CD4-positive, alpha-beta T cell (primary cell): Measurements from ENCODE around the gene DDTL. TPM values are rescaled to one million over a fixed set of nuclear protein-coding genes. Genes with fewer than 3 reads are reported as not detected.
"Not testable (repeated sequence)": the region's sequence is repeated elsewhere in the genome, so short reads cannot be mapped to it uniquely, and the experiment has no call there.

Source experiments
- ATAC-seq: fragments of 200-7000 bp; cut with Tn5 transposase; one replicate; pipeline ENCODE4 v1.10.0; 2022; ENCODE audit warnings: mild to moderate bottlenecking; ENCODE audit not compliant: poor library complexity
- CTCF ChIA-PET: fragments of 350-600 bp; sonication (Branson Sonifier 250); formaldehyde crosslinking; loops from one replicate; lab custom pipeline; 2021; ENCODE audit warnings: antibody characterized with exemption, inconsistent platforms; lab: Charles Lee
- POLR2A ChIA-PET: fragments of 350-600 bp; sonication (Branson Sonifier 250); formaldehyde crosslinking; loops from one replicate; lab custom pipeline; 2021; ENCODE audit warnings: antibody characterized with exemption, inconsistent platforms; lab: Charles Lee
- DNase-seq, 14 experiments: peaks; one replicate each; pipeline ENCODE4 v3.0.0-alpha.2; 2013 to 2020; ENCODE audit warnings: mixed read lengths in 2 of 14
- H3K27ac ChIP-seq, 2 donors: one replicate each; pipeline versions ENCODE4 v1.5.1 to v1.7.0; 2013; ENCODE audit warnings: low read length in 2 of 2, low read depth in 1 of 2, mild to moderate bottlenecking in 1 of 2
- H3K27me3 ChIP-seq, 2 experiments: 1 replicate in 1 of 2; 2 replicates in 1 of 2; pipeline versions ENCODE4 v1.6.1 to v1.7.0; 2013; ENCODE audit warnings: low read length in 2 of 2, control low read depth in 1 of 2, mild to moderate bottlenecking in 1 of 2, moderate library complexity in 1 of 2; ENCODE audit not compliant: insufficient read depth in 2 of 2, control insufficient read depth in 1 of 2
- H3K36me3 ChIP-seq: one replicate; pipeline ENCODE4 v1.6.1; 2013; ENCODE audit warnings: low read length, control low read depth; ENCODE audit not compliant: insufficient read depth
- H3K4me1 ChIP-seq: one replicate; pipeline ENCODE4 v1.6.1; 2013; ENCODE audit warnings: low read length, control low read depth; ENCODE audit not compliant: insufficient read depth
- H3K4me3 ChIP-seq: one replicate; pipeline ENCODE4 v1.5.1; 2013; ENCODE audit warnings: mild to moderate bottlenecking, low read length, moderate library complexity
- H3K9me3 ChIP-seq, 2 experiments: 1 replicate in 1 of 2; 2 replicates in 1 of 2; pipeline versions ENCODE4 v1.6.1 to v1.7.0; 2013; ENCODE audit warnings: low read length in 2 of 2, mild to moderate bottlenecking in 2 of 2, control low read depth in 1 of 2, moderate library complexity in 1 of 2; ENCODE audit not compliant: control insufficient read depth in 1 of 2, insufficient read depth in 1 of 2
- H3K27ac Mint-ChIP-seq: one replicate; pipeline ENCODE4 v1.8.0; 2020; ENCODE audit warnings: mixed read lengths
- H3K27me3 Mint-ChIP-seq: one replicate; pipeline ENCODE4 v1.8.0; 2021; ENCODE audit warnings: mixed read lengths
- H3K36me3 Mint-ChIP-seq: one replicate; pipeline ENCODE4 v1.8.0; 2021; ENCODE audit warnings: low read depth, mixed read lengths
- H3K4me1 Mint-ChIP-seq: one replicate; pipeline ENCODE4 v1.8.0; 2021; ENCODE audit warnings: low read depth, mixed read lengths
- H3K4me3 Mint-ChIP-seq: one replicate; pipeline ENCODE4 v1.8.0; 2020; ENCODE audit warnings: mild to moderate bottlenecking, mixed read lengths
- H3K9me3 Mint-ChIP-seq: one replicate; pipeline ENCODE4 v1.8.0; 2020; ENCODE audit warnings: mixed read lengths
- CTCF ChIP-seq: fragments of 200-600 bp; IDR thresholded peaks from one replicate; pipeline ENCODE4 v1.8.0; 2022; ENCODE audit warnings: antibody characterized with exemption, mild to moderate bottlenecking
- intact Hi-C, 2 experiments: fragments of 100-400 bp; cut with DNase I in 1 of 2; cut with micrococcal nuclease in 1 of 2; formaldehyde crosslinking; loops; one replicate each; pipeline versions ENCODE4 v1.15.1 to v1.9.0; 2023 to 2025; cut with DNase I, micrococcal nuclease
- polyA plus RNA-seq, 2 donors: library from polyadenylated mRNA; unstranded; fragments of 120-200 nt; gene quantifications; one replicate each; pipeline ENCODE4 v1.2.1, GENCODE V29; 2013
- total RNA-seq, 174 experiments: library from RNA in 2 of 174; stranded (reverse) in 2 of 174; gene quantifications; one replicate each; pipeline ENCODE4 v1.2.3 and lab custom pipeline; 2021 to 2026

DDTL gene
- 1 to 10 TPM; 3.5 to 3.8 TPM for total RNA-seq
- 4.2 TPM for polyA plus RNA-seq (2013, experiment 1 of 2)
- 3.5 TPM for polyA plus RNA-seq (2013, experiment 2 of 2)
- 0 to 7.0 (median 0.22) reads per million in 172 experiments for total RNA-seq (lab: John Stamatoyannopoulos, UW)

GRCh38 chr22:23966568-23966967, at the start of gene DDTL:
DDTL (plus strand) TSS chr22:23966888; CDS start chr22:23966915, 27 bp downstream.
- POLR2A ChIA-PET, intact Hi-C loops: not testable (repeated sequence)

DNA sequence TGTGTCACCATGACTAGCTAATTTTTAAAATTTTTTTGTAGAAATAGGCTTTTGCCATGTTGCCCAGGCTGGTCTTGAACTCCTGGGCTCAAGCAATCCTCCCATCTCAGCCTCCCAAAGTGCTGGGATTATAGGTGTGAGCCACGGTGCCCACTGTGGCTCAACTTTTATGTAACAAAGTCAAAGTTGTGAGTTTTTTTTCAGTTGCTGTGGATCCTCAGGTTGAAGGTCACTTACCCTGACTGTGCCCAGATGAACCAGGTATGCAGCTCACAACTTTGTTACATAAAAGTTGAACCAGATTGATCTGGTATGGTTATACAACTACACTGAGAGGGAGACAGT, 46.4 kb upstream of the DDTL start:
- DNase-seq, H3K9me3 Mint-ChIP-seq, CTCF ChIA-PET, H3K4me3 ChIP-seq, H3K27me3 Mint-ChIP-seq, H3K4me1 ChIP-seq, ATAC-seq, H3K4me1 Mint-ChIP-seq, H3K27me3 ChIP-seq, POLR2A ChIA-PET, H3K36me3 ChIP-seq, H3K4me3 Mint-ChIP-seq, H3K27ac Mint-ChIP-seq, H3K27ac ChIP-seq: not testable (repeated sequence)
- peaks cover 25% of the 10 kb centered on the region for H3K36me3 Mint-ChIP-seq
- H3K9me3 ChIP-seq: peaks cover 9 to 17% of the 10 kb centered on the region in 2 experiments
- intact Hi-C loops: loop anchor here in 1 of 2 experiments (10.0 kb wide), 1 partner anchor 55 kb away; the partner anchor contains the start of gene DDT

More at GRCh38 chr22:23966568-23966967, at the start of gene DDTL:
- H3K4me3 ChIP-seq, H3K27ac ChIP-seq, CTCF ChIA-PET, H3K4me3 Mint-ChIP-seq, DNase-seq, H3K27me3 ChIP-seq, H3K27me3 Mint-ChIP-seq, H3K9me3 Mint-ChIP-seq, H3K9me3 ChIP-seq, H3K27ac Mint-ChIP-seq: not testable (repeated sequence)
- Histone ChIP-seq H3K4me1 (peaks cover 19% of the 10 kb centered on the region), H3K36me3 (peaks cover 18% of the 10 kb centered on the region)
- ATAC-seq: peak; percentile 96
- peaks cover 11% of the 10 kb centered on the region for H3K4me1 Mint-ChIP-seq
- H3K36me3 Mint-ChIP-seq: peaks cover 25% of the 10 kb centered on the region

GRCh38 chr22:23921586-23922201, 45.0 kb upstream of the DDTL start:
- H3K4me1 Mint-ChIP-seq, H3K4me1 ChIP-seq, H3K4me3 Mint-ChIP-seq, DNase-seq, ATAC-seq, H3K9me3 Mint-ChIP-seq, H3K27me3 Mint-ChIP-seq, H3K27ac ChIP-seq, H3K27ac Mint-ChIP-seq, POLR2A ChIA-PET, H3K4me3 ChIP-seq, H3K36me3 ChIP-seq, CTCF ChIA-PET, H3K27me3 ChIP-seq: not testable (repeated sequence)
- intact Hi-C loops: loop anchor here in 1 of 2 experiments (10.0 kb wide), 1 partner anchor 53 kb away; the partner anchor contains the start of gene DDT
- peaks cover 18 to 30% of the 10 kb centered on the region in 2 experiments for H3K9me3 ChIP-seq
- H3K36me3 Mint-ChIP-seq: peaks cover 35% of the 10 kb centered on the region

DNA sequence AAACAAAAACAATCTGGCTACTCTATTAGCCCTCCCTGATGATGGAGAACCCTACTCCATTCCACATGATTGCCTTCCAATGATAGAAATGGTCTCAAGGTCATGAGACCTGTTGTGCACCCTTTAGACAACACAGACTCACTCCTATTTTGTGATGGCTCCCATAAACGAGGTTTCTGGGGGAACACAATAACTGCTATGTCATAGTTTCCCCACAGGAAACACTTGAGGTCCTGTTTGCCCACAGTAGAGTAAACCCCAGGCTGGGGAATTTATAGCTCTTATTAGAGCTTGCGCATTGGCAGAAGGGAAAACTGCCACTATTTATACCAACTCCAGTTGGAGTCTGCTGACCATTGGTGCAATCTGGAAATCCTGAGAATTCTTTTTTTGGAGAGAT, 43.8 kb upstream of the DDTL start:
- H3K27me3 ChIP-seq: no peaks in the 10 kb centered on the region
- peaks cover 2% of the 10 kb centered on the region for H3K9me3 Mint-ChIP-seq
- ATAC-seq (no peak), DNase-seq (no peak)
- H3K36me3 ChIP-seq: no peaks in the 10 kb centered on the region
- no peaks in the 10 kb centered on the region for H3K4me1 Mint-ChIP-seq
- intact Hi-C loops: loop anchor here in 1 of 2 experiments (10.0 kb wide), 1 partner anchor 52 kb away; the partner anchor contains the start of gene DDT
- no peaks in the 10 kb centered on the region for H3K27me3 Mint-ChIP-seq
- no peak for TF ChIP-seq CTCF
- peaks cover 47% of the 10 kb centered on the region for H3K36me3 Mint-ChIP-seq
- H3K27ac Mint-ChIP-seq: no peak overlapping the region
- no peaks in the 10 kb centered on the region for H3K4me1 ChIP-seq
- no peak overlapping the region for H3K4me3 Mint-ChIP-seq
- H3K27ac ChIP-seq: no peak overlapping the region
- ChIA-PET POLR2A (no interaction called here), CTCF (no interaction called here)
- H3K4me3 ChIP-seq: no peak overlapping the region
- H3K9me3 ChIP-seq: peaks cover 18 to 32% of the 10 kb centered on the region in 2 experiments
